ENCODE results near the gene MPHOSPH10. TPM values are rescaled to one million over a fixed set of nuclear protein-coding genes. Genes with fewer than 3 reads are reported as not detected.
"Not testable (repeated sequence)": the region's sequence is repeated elsewhere in the genome, so short reads cannot be mapped to it uniquely, and the experiment has no call there.

The MPHOSPH10 gene
- total and polyA plus RNA-seq, 7 experiments from 2014 or later, result 24.4 to 58.9 (median 37.7) TPM

GRCh38 chr2:71181316-71181715 is 50.9 kb downstream of the MPHOSPH10 start:
- no peaks in the 10 kb centered on the region for H3K36me3 ChIP-seq (ENCODE audit: control insufficient read depth in 2 of 3, insufficient read depth in 3 of 3, low read length in 3 of 3)
- ChIA-PET CTCF (no interaction called here), POLR2A (interaction anchor here (0.6 kb wide), 1 partner anchor 9 kb away, joined by 3 read pairs; no protein-coding TSS in a partner anchor)
- H3K4me3 ChIP-seq (ENCODE audit: low read length), result no peak overlapping the region
- Mint-ChIP-seq H3K9me3 (no peaks in the 10 kb centered on the region), H3K27me3 (peaks cover 0 to 4% (median 3%) of the 10 kb centered on the region in 5 donors), H3K4me3 (no peak overlapping the region), H3K36me3 (no peaks in the 10 kb centered on the region), H3K4me1 (peaks cover 0 to 10% (median 5%) of the 10 kb centered on the region in 7 donors), H3K27ac (peak overlapping the region in 1 of 9 donors; percentile 20)
- no peaks in the 10 kb centered on the region for H3K27me3 ChIP-seq (ENCODE audit: control insufficient read depth in 2 of 2, insufficient read depth in 2 of 2, low read length in 2 of 2)
- no peak overlapping the region for H3K27ac ChIP-seq (ENCODE audit: low read depth, low read length)
- ATAC-seq (no peak), DNase-seq (no peak)
- no peaks in the 10 kb centered on the region for H3K4me1 ChIP-seq (ENCODE audit: control insufficient read depth in 2 of 2, insufficient read depth in 2 of 2, low read length in 2 of 2)
- intact Hi-C loops (cut with micrococcal nuclease), result no loop called here
- H3K9me3 ChIP-seq (ENCODE audit: control insufficient read depth in 2 of 3, low read length in 3 of 3), result no peaks in the 10 kb centered on the region

- H3K27ac ChIP-seq (ENCODE audit: low read depth, low read length); H3K9me3 Mint-ChIP-seq; H3K27me3 Mint-ChIP-seq; H3K36me3 Mint-ChIP-seq; H3K4me1 ChIP-seq (ENCODE audit: control insufficient read depth in 2 of 2, insufficient read depth in 2 of 2, low read length in 2 of 2); intact Hi-C loops (cut with micrococcal nuclease); H3K9me3 ChIP-seq (ENCODE audit: control insufficient read depth in 2 of 3, low read length in 3 of 3); H3K27me3 ChIP-seq (ENCODE audit: control insufficient read depth in 2 of 2, insufficient read depth in 2 of 2, low read length in 2 of 2); H3K36me3 ChIP-seq (ENCODE audit: control insufficient read depth in 2 of 3, insufficient read depth in 3 of 3, low read length in 3 of 3); H3K4me3 ChIP-seq (ENCODE audit: low read length); POLR2A ChIA-PET; H3K4me1 Mint-ChIP-seq: not testable (repeated sequence)
- ATAC-seq, result peak; percentile 68
- peak overlapping the region in 1 of 9 donors; percentile 11 for H3K27ac Mint-ChIP-seq
- CTCF ChIA-PET, result interaction anchor here (0.7 kb wide), 1 partner anchor 116 kb away, joined by 3 read pairs; no protein-coding TSS in a partner anchor
- H3K4me3 Mint-ChIP-seq, result peak overlapping the region in 2 of 10 donors; percentile 4
- DNase-seq, result peak in 1 of 9 donors; percentile 1
Observed at GRCh38 chr2:71183306-71184115, 53.1 kb downstream of the MPHOSPH10 start.

- ATAC-seq, result no peak
- Histone ChIP-seq H3K36me3 (ENCODE audit: control insufficient read depth in 2 of 3, insufficient read depth in 3 of 3, low read length in 3 of 3) (peaks cover 0 to 5% (median 0%) of the 10 kb centered on the region in 3 experiments), H3K9me3 (ENCODE audit: control insufficient read depth in 2 of 3, low read length in 3 of 3) (no peaks in the 10 kb centered on the region), H3K27ac (ENCODE audit: low read depth, low read length) (no peak overlapping the region), H3K4me1 (ENCODE audit: control insufficient read depth in 2 of 2, insufficient read depth in 2 of 2, low read length in 2 of 2) (no peaks in the 10 kb centered on the region), H3K4me3 (ENCODE audit: low read length) (no peak overlapping the region), H3K27me3 (ENCODE audit: control insufficient read depth in 2 of 2, insufficient read depth in 2 of 2, low read length in 2 of 2) (no peaks in the 10 kb centered on the region)
- intact Hi-C loops (cut with micrococcal nuclease), result no loop called here
- peaks cover 0 to 10% (median 5%) of the 10 kb centered on the region in 7 donors for H3K4me1 Mint-ChIP-seq
- no peaks in the 10 kb centered on the region for H3K9me3 Mint-ChIP-seq
- H3K4me3 Mint-ChIP-seq, result no peak overlapping the region
- no peak for DNase-seq
- no peak overlapping the region for H3K27ac Mint-ChIP-seq
- CTCF ChIA-PET, result no interaction called here
- POLR2A ChIA-PET, result no interaction called here
- H3K27me3 Mint-ChIP-seq, result peaks cover 0 to 4% (median 0%) of the 10 kb centered on the region in 5 donors
- peaks cover 0 to 6% (median 0%) of the 10 kb centered on the region in 5 donors for H3K36me3 Mint-ChIP-seq
Observed at GRCh38 chr2:71186973-71187372, 56.5 kb downstream of the MPHOSPH10 start.

- POLR2A ChIA-PET, result no interaction called here
- CTCF ChIA-PET, result no interaction called here
Observed at GRCh38 chr2:71187589-71187988, 57.2 kb downstream of the MPHOSPH10 start.

GRCh38 chr2:71190656-71191569 is 60.5 kb downstream of the MPHOSPH10 start:
- intact Hi-C loops (cut with micrococcal nuclease), result loop anchor here in 1 of 2 donors (1.0 kb wide), 1 partner anchor 91 kb away; no protein-coding TSS in a partner anchor
- ATAC-seq, result no peak
- no peaks in the 10 kb centered on the region for H3K27me3 ChIP-seq (ENCODE audit: control insufficient read depth in 2 of 2, insufficient read depth in 2 of 2, low read length in 2 of 2)
- no peak overlapping the region for H3K27ac ChIP-seq (ENCODE audit: low read depth, low read length)
- POLR2A ChIA-PET, result no interaction called here
- CTCF ChIA-PET, result no interaction called here
- Mint-ChIP-seq H3K27me3 (peaks cover 0 to 8% (median 0%) of the 10 kb centered on the region in 5 donors), H3K36me3 (peaks cover under 1 to 30% (median 18%) of the 10 kb centered on the region in 5 donors), H3K27ac (no peak overlapping the region), H3K4me3 (no peak overlapping the region), H3K9me3 (peaks cover 0 to 6% (median under 1%) of the 10 kb centered on the region in 11 donors), H3K4me1 (no peaks in the 10 kb centered on the region)
- no peak overlapping the region for H3K4me3 ChIP-seq (ENCODE audit: low read length)
- H3K36me3 ChIP-seq (ENCODE audit: control insufficient read depth in 2 of 3, insufficient read depth in 3 of 3, low read length in 3 of 3), result peaks cover 0 to 5% (median 0%) of the 10 kb centered on the region in 3 experiments
- no peaks in the 10 kb centered on the region for H3K9me3 ChIP-seq (ENCODE audit: control insufficient read depth in 2 of 3, low read length in 3 of 3)
- DNase-seq, result no peak
- H3K4me1 ChIP-seq (ENCODE audit: control insufficient read depth in 2 of 2, insufficient read depth in 2 of 2, low read length in 2 of 2), result no peaks in the 10 kb centered on the region

More at GRCh38 chr2:71187589-71187988, 57.2 kb downstream of the MPHOSPH10 start:
- peaks cover 0 to 6% (median 0%) of the 10 kb centered on the region in 5 donors for H3K36me3 Mint-ChIP-seq
- no peaks in the 10 kb centered on the region for H3K27me3 ChIP-seq (ENCODE audit: control insufficient read depth in 2 of 2, insufficient read depth in 2 of 2, low read length in 2 of 2)
- no peak overlapping the region for H3K4me3 Mint-ChIP-seq
- DNase-seq, result no peak
- H3K27me3 Mint-ChIP-seq, result peaks cover 0 to 4% (median 0%) of the 10 kb centered on the region in 5 donors
- H3K4me1 Mint-ChIP-seq, result peaks cover 0 to 10% (median 5%) of the 10 kb centered on the region in 7 donors
- ATAC-seq, result no peak
- peaks cover 0 to 5% (median 0%) of the 10 kb centered on the region in 3 experiments for H3K36me3 ChIP-seq (ENCODE audit: control insufficient read depth in 2 of 3, insufficient read depth in 3 of 3, low read length in 3 of 3)
- H3K4me3 ChIP-seq (ENCODE audit: low read length), result no peak overlapping the region
- H3K9me3 Mint-ChIP-seq, result no peaks in the 10 kb centered on the region
- intact Hi-C loops (cut with micrococcal nuclease), result no loop called here
- no peak overlapping the region for H3K27ac ChIP-seq (ENCODE audit: low read depth, low read length)
- H3K9me3 ChIP-seq (ENCODE audit: control insufficient read depth in 2 of 3, low read length in 3 of 3), result no peaks in the 10 kb centered on the region
- peak overlapping the region in 1 of 9 donors; percentile 32 for H3K27ac Mint-ChIP-seq
- H3K4me1 ChIP-seq (ENCODE audit: control insufficient read depth in 2 of 2, insufficient read depth in 2 of 2, low read length in 2 of 2), result no peaks in the 10 kb centered on the region

GRCh38 chr2:71191570-71191943 is 61.1 kb downstream of the MPHOSPH10 start:
- Mint-ChIP-seq H3K9me3 (peaks cover 0 to 10% (median 5%) of the 10 kb centered on the region in 11 donors), H3K36me3 (peaks cover 4 to 37% (median 23%) of the 10 kb centered on the region in 5 donors), H3K4me1 (no peaks in the 10 kb centered on the region), H3K27me3 (peaks cover 0 to 12% (median 0%) of the 10 kb centered on the region in 5 donors), H3K4me3 (no peak overlapping the region), H3K27ac (peak overlapping the region in 1 of 9 donors; percentile 73)
- POLR2A ChIA-PET, result no interaction called here
- DNase-seq, result no peak
- CTCF ChIA-PET, result no interaction called here
- Histone ChIP-seq H3K36me3 (ENCODE audit: control insufficient read depth in 2 of 3, insufficient read depth in 3 of 3, low read length in 3 of 3) (peaks cover 0 to 5% (median 0%) of the 10 kb centered on the region in 3 experiments), H3K9me3 (ENCODE audit: control insufficient read depth in 2 of 3, low read length in 3 of 3) (no peaks in the 10 kb centered on the region), H3K4me3 (ENCODE audit: low read length) (no peak overlapping the region), H3K4me1 (ENCODE audit: control insufficient read depth in 2 of 2, insufficient read depth in 2 of 2, low read length in 2 of 2) (no peaks in the 10 kb centered on the region), H3K27me3 (ENCODE audit: control insufficient read depth in 2 of 2, insufficient read depth in 2 of 2, low read length in 2 of 2) (no peaks in the 10 kb centered on the region), H3K27ac (ENCODE audit: low read depth, low read length) (no peak overlapping the region)
- no peak for ATAC-seq
- intact Hi-C loops (cut with micrococcal nuclease), result loop anchor here in 1 of 2 donors (1.0 kb wide), 1 partner anchor 91 kb away; no protein-coding TSS in a partner anchor
